Endodermal cell (in vitro differentiated cells): ENCODE results near the gene HS3ST2. TPM values are rescaled to one million over a fixed set of nuclear protein-coding genes. Genes with fewer than 3 reads are reported as not detected.

Source experiments
- DNase-seq: peaks from one replicate; pipeline ENCODE4 v3.0.0-alpha.2; 2017
- H3K27ac ChIP-seq: 2 replicates; pipeline ENCODE4 v1.5.1; 2013; ENCODE audit warnings: mild to moderate bottlenecking, low read depth, low read length, moderate library complexity
- H3K27me3 ChIP-seq: 2 replicates; pipeline ENCODE4 v1.6.1; 2013; ENCODE audit warnings: mild to moderate bottlenecking, low read length, moderate library complexity; ENCODE audit not compliant: insufficient read depth, control insufficient read depth, poor library complexity, severe bottlenecking
- H3K36me3 ChIP-seq: 2 replicates; pipeline ENCODE4 v1.7.0; 2013; ENCODE audit warnings: mild to moderate bottlenecking, low read length, moderate library complexity; ENCODE audit not compliant: control insufficient read depth, insufficient read depth
- H3K4me1 ChIP-seq: one replicate; pipeline ENCODE4 v1.7.0; 2013; ENCODE audit warnings: low read length; ENCODE audit not compliant: control insufficient read depth, insufficient read depth
- H3K4me3 ChIP-seq: 2 replicates; pipeline ENCODE4 v1.5.1; 2013; ENCODE audit warnings: mild to moderate bottlenecking, low read length, moderate library complexity
- H3K9ac ChIP-seq: 2 replicates; pipeline ENCODE4 v1.6.1; 2013; ENCODE audit warnings: mild to moderate bottlenecking, low read length, moderate library complexity; ENCODE audit not compliant: poor library complexity, severe bottlenecking; ENCODE audit errors: extremely low read depth
- H3K9me3 ChIP-seq: 2 replicates; pipeline ENCODE4 v1.6.1; 2013; ENCODE audit warnings: mild to moderate bottlenecking, low read length, moderate library complexity; ENCODE audit not compliant: control insufficient read depth
- H3K27ac Mint-ChIP-seq: 2 replicates; pipeline ENCODE4 v1.8.0; 2020; ENCODE audit warnings: mixed read lengths
- H3K27me3 Mint-ChIP-seq: 2 replicates; pipeline ENCODE4 v1.8.0; 2021; ENCODE audit warnings: mild to moderate bottlenecking, mixed read lengths; ENCODE audit not compliant: insufficient read depth
- H3K36me3 Mint-ChIP-seq: 2 replicates; pipeline ENCODE4 v1.8.0; 2020; ENCODE audit warnings: low read depth, mixed read lengths
- H3K4me1 Mint-ChIP-seq: 2 replicates; pipeline ENCODE4 v1.8.0; 2020; ENCODE audit warnings: mixed read lengths
- H3K4me3 Mint-ChIP-seq: 2 replicates; pipeline ENCODE4 v1.8.0; 2020; ENCODE audit warnings: mild to moderate bottlenecking, moderate library complexity, mixed read lengths
- H3K9me3 Mint-ChIP-seq: 2 replicates; pipeline ENCODE4 v1.8.0; 2020; ENCODE audit warnings: mild to moderate bottlenecking, mixed read lengths
- WGBS, 2 experiments: methylation state at CpG; one replicate each; pipeline versions ENCODE4 v1.1.5 to v1.1.7; 2013; ENCODE audit warnings: missing lambda C conversion rate in 2 of 2, mixed read lengths in 1 of 2; ENCODE audit not compliant: insufficient coverage in 1 of 2, insufficient read length in 1 of 2; 5-methylcytosine and 5-hydroxymethylcytosine counted together
- total RNA-seq, 2 donors: library from RNA; stranded (reverse); fragmentation: NEBNext Ultra II Directional in 1 of 2; extraction: Animal tissue kit (Norgen Biotek cat#: 25700) in 1 of 2; gene quantifications; 2 replicates in 1 of 2; 3 replicates in 1 of 2; pipeline ENCODE4 v1.2.1, GENCODE V29; 2021
- TF ChIP-seq, protein P1 (sequence below): fragments of 200-600 bp; sonication (generic); conservative IDR thresholded peaks from 2 replicates; pipeline ENCODE4 v1.5.0; 2021; ENCODE audit warnings: antibody characterized with exemption, mild to moderate bottlenecking

Gene HS3ST2
- total RNA-seq, 2 donors from 2014 or later, result 0.18 TPM; not detected in 1

GRCh38 chr16:22770866-22771265, 43.1 kb upstream of the HS3ST2 start:
- peaks cover 38% of the 10 kb centered on the region for H3K4me1 Mint-ChIP-seq
- H3K27ac Mint-ChIP-seq, result no peak overlapping the region
- Histone ChIP-seq H3K9me3 (peaks cover 4% of the 10 kb centered on the region), H3K27me3 (no peaks in the 10 kb centered on the region), H3K4me3 (no peak overlapping the region), H3K27ac (no peak overlapping the region), H3K36me3 (no peaks in the 10 kb centered on the region), H3K9ac (no peak overlapping the region), H3K4me1 (peaks cover 14% of the 10 kb centered on the region)
- peaks cover 13% of the 10 kb centered on the region for H3K27me3 Mint-ChIP-seq
- WGBS, 2 experiments, result no CpG with 5 or more reads among the region's 2 CpGs
- no peak overlapping the region for H3K4me3 Mint-ChIP-seq
- no peak for DNase-seq
- no peaks in the 10 kb centered on the region for H3K9me3 Mint-ChIP-seq
- TF ChIP-seq, protein P1, sequence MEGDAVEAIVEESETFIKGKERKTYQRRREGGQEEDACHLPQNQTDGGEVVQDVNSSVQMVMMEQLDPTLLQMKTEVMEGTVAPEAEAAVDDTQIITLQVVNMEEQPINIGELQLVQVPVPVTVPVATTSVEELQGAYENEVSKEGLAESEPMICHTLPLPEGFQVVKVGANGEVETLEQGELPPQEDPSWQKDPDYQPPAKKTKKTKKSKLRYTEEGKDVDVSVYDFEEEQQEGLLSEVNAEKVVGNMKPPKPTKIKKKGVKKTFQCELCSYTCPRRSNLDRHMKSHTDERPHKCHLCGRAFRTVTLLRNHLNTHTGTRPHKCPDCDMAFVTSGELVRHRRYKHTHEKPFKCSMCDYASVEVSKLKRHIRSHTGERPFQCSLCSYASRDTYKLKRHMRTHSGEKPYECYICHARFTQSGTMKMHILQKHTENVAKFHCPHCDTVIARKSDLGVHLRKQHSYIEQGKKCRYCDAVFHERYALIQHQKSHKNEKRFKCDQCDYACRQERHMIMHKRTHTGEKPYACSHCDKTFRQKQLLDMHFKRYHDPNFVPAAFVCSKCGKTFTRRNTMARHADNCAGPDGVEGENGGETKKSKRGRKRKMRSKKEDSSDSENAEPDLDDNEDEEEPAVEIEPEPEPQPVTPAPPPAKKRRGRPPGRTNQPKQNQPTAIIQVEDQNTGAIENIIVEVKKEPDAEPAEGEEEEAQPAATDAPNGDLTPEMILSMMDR, result no peak
- H3K36me3 Mint-ChIP-seq, result no peaks in the 10 kb centered on the region

DNA sequence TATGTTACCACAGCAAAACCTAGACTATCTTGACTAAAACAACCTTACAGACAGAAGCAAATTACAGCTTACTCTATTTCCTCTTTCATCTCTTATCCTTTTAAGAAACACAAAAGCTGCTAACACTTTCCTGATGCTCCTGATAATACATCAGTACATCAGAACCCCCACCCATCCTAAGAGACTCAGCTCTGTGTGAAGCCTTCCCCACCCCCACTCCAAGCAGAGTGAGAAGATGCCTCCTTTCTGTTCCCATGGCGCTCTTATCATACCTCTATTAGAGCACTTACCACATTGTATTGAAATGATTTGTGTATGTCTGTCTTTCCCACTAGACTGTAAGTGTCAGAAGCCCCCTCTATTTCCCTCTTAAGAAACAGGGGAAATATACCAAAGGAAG, 42.4 kb upstream of the HS3ST2 start:
- H3K4me1 Mint-ChIP-seq, result peaks cover 42% of the 10 kb centered on the region
- peak; percentile 71 for DNase-seq
- Histone ChIP-seq H3K27me3 (no peaks in the 10 kb centered on the region), H3K27ac (no peak overlapping the region), H3K9ac (no peak overlapping the region), H3K36me3 (no peaks in the 10 kb centered on the region), H3K4me3 (no peak overlapping the region), H3K4me1 (peaks cover 18% of the 10 kb centered on the region), H3K9me3 (no peaks in the 10 kb centered on the region)
- no peak overlapping the region for H3K27ac Mint-ChIP-seq
- no peak overlapping the region for H3K4me3 Mint-ChIP-seq
- H3K9me3 Mint-ChIP-seq, result no peaks in the 10 kb centered on the region
- H3K36me3 Mint-ChIP-seq, result no peaks in the 10 kb centered on the region
- TF ChIP-seq, protein P1, result no peak
- WGBS, 2 experiments, result 40% methylated on average over 1 of the region's 1 CpG; no CpG with 5 or more reads in 1 of the 2 experiments
- peaks cover 10% of the 10 kb centered on the region for H3K27me3 Mint-ChIP-seq

DNA sequence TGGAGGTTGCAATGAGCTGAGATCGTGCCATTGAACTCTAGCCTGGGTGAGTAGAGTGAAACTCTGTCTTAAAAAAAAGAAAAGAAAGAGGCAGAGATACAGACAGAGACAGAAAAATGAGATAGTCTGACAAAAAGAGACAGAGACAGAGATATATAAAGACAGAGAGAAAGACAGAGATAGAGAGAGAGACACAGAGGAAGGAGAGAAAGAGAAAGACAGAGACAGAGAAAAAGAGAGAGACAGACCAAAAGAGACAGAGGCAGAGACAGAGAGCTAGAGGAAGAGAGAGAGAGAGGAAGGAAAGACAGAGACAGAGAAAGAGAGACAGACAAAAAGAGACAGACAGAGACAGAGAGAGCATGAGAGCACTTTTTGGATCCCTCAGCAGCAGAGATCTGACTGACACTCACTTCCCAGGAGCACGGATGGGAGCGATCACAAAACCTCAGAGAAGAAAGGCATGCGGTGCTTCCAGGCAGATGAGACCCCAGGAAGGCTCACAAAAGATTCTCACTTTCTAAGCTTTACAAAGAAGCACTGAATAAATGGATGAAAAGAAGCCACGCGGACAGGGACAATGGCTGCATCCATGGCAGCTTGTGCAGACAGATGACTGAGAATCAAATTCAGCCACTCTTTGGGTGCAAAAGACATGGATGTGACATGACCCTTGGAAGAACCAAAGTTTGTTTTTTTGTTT, 38.6 kb upstream of the HS3ST2 start:
- Mint-ChIP-seq H3K9me3 (no peaks in the 10 kb centered on the region), H3K36me3 (no peaks in the 10 kb centered on the region), H3K4me3 (no peak overlapping the region), H3K27ac (no peak overlapping the region), H3K27me3 (peaks cover 5% of the 10 kb centered on the region), H3K4me1 (peaks cover 48% of the 10 kb centered on the region)
- peaks cover 18% of the 10 kb centered on the region for H3K4me1 ChIP-seq
- 19 to 38% methylated on average over 3 to 6 of the region's 6 CpGs for WGBS, 2 experiments
- H3K36me3 ChIP-seq, result no peaks in the 10 kb centered on the region
- H3K9me3 ChIP-seq, result no peaks in the 10 kb centered on the region
- no peaks in the 10 kb centered on the region for H3K27me3 ChIP-seq
- TF ChIP-seq, protein P1, result no peak
- peak overlapping the region; percentile 29 for H3K27ac ChIP-seq
- no peak overlapping the region for H3K4me3 ChIP-seq
- DNase-seq, result peak; percentile 67
- H3K9ac ChIP-seq, result no peak overlapping the region
